ENCODE measurements around the gene ADNP2. TPM values are rescaled to one million over a fixed set of nuclear protein-coding genes. Genes with fewer than 3 reads are reported as not detected.

ADNP2 gene
- total and polyA plus RNA-seq, 2 donors (not counting 1 experiment from before 2014, with no cell fraction given), result 4.7 to 14.7 TPM

GRCh38 chr18:80106482-80107051 lies 2.5 kb upstream of the ADNP2 start:
- Mint-ChIP-seq H3K9me3 (ENCODE audit: insufficient read depth) (peaks cover 6% of the 10 kb centered on the region), H3K4me3 (peak overlapping the region; percentile 26), H3K27ac (peak overlapping the region; percentile 43), H3K4me1 (peaks cover 44% of the 10 kb centered on the region), H3K27me3 (no peaks in the 10 kb centered on the region)
- DNase-seq, result peak; percentile 31
- Histone ChIP-seq H3K4me1 (ENCODE audit: control insufficient read depth in 2 of 2, insufficient read depth in 2 of 2, low read length in 2 of 2) (peaks cover 28 to 41% of the 10 kb centered on the region in 2 donors), H3K4me3 (ENCODE audit: control extremely low read depth in 1 of 5, extremely low read depth in 1 of 5, insufficient read depth in 1 of 5, low read depth in 2 of 5, low read length in 4 of 5) (no peak overlapping the region), H2AFZ (ENCODE audit: insufficient read depth, low read depth, low read length, poor library complexity, severe bottlenecking) (no peak overlapping the region), H3K9ac (ENCODE audit: low read length) (no peak overlapping the region), H3K36me3 (replicated peaks in 1 of 2; ENCODE audit: control extremely low read depth in 1 of 2, control insufficient read depth in 1 of 2, extremely low read depth in 1 of 2, insufficient read depth in 2 of 2, low read length in 1 of 2) (no peaks in the 10 kb centered on the region), H3K79me2 (ENCODE audit: control insufficient read depth, insufficient read depth, low read length) (no peaks in the 10 kb centered on the region), H3K4me2 (replicated peaks; ENCODE audit: low read depth, low read length, poor library complexity, severe bottlenecking) (no peak overlapping the region), H3K27ac (ENCODE audit: low read length in 2 of 2) (peak overlapping the region in 1 of 2 donors; percentile 29), H3K27me3 (replicated peaks in 1 of 4; ENCODE audit: control extremely low read depth in 1 of 4, control insufficient read depth in 3 of 4, insufficient read depth in 4 of 4, low read length in 3 of 4) (no peaks in the 10 kb centered on the region), H4K20me1 (ENCODE audit: control insufficient read depth, insufficient read depth, low read length, poor library complexity, severe bottlenecking) (peaks cover 8% of the 10 kb centered on the region), H3K9me3 (ENCODE audit: control extremely low read depth in 1 of 3, control insufficient read depth in 2 of 3, insufficient read depth in 1 of 3, low read length in 2 of 3) (peaks cover 0 to 12% (median 6%) of the 10 kb centered on the region in 3 donors)
- TF ChIP-seq EZH2 (IDR thresholded peaks at IDR 0.05; ENCODE audit: borderline replicate concordance, insufficient read depth, low read depth, low read length, poor library complexity, severe bottlenecking), result no peak
- ChIA-PET POLR2A (interaction anchor here (0.7 kb wide), 1 partner anchor 38 kb away, joined by 3 read pairs; no protein-coding TSS in a partner anchor), CTCF (interaction anchor here (1.3 kb wide), 1 partner anchor 51 kb away, joined by 4 read pairs; no protein-coding TSS in a partner anchor)
- 84% methylated on average over 6 of the region's 6 CpGs for WGBS (ENCODE audit: insufficient coverage)
- intact Hi-C loops (cut with micrococcal nuclease), result no loop called here
- no peak for ATAC-seq (ENCODE audit: low read depth)

GRCh38 chr18:80107426-80107825 lies 1.6 kb upstream of the ADNP2 start:
- peaks cover 2% of the 10 kb centered on the region for H3K9me3 Mint-ChIP-seq (ENCODE audit: insufficient read depth)
- intact Hi-C loops (cut with micrococcal nuclease), result no loop called here
- ChIA-PET CTCF (no interaction called here), POLR2A (no interaction called here)
- no peak overlapping the region for H3K4me3 ChIP-seq (ENCODE audit: control extremely low read depth in 1 of 5, extremely low read depth in 1 of 5, insufficient read depth in 1 of 5, low read depth in 2 of 5, low read length in 4 of 5)
- H3K27me3 ChIP-seq (replicated peaks in 1 of 4; ENCODE audit: control extremely low read depth in 1 of 4, control insufficient read depth in 3 of 4, insufficient read depth in 4 of 4, low read length in 3 of 4), result no peaks in the 10 kb centered on the region
- H3K4me3 Mint-ChIP-seq, result peak overlapping the region; percentile 81
- no peak overlapping the region for H3K9ac ChIP-seq (ENCODE audit: low read length)
- H3K36me3 ChIP-seq (replicated peaks in 1 of 2; ENCODE audit: control extremely low read depth in 1 of 2, control insufficient read depth in 1 of 2, extremely low read depth in 1 of 2, insufficient read depth in 2 of 2, low read length in 1 of 2), result no peaks in the 10 kb centered on the region
- no peak overlapping the region for H2AFZ ChIP-seq (ENCODE audit: insufficient read depth, low read depth, low read length, poor library complexity, severe bottlenecking)
- H3K4me2 ChIP-seq (replicated peaks; ENCODE audit: low read depth, low read length, poor library complexity, severe bottlenecking), result no peak overlapping the region
- H3K27ac Mint-ChIP-seq, result peak overlapping the region; percentile 71
- TF ChIP-seq, protein P1, sequence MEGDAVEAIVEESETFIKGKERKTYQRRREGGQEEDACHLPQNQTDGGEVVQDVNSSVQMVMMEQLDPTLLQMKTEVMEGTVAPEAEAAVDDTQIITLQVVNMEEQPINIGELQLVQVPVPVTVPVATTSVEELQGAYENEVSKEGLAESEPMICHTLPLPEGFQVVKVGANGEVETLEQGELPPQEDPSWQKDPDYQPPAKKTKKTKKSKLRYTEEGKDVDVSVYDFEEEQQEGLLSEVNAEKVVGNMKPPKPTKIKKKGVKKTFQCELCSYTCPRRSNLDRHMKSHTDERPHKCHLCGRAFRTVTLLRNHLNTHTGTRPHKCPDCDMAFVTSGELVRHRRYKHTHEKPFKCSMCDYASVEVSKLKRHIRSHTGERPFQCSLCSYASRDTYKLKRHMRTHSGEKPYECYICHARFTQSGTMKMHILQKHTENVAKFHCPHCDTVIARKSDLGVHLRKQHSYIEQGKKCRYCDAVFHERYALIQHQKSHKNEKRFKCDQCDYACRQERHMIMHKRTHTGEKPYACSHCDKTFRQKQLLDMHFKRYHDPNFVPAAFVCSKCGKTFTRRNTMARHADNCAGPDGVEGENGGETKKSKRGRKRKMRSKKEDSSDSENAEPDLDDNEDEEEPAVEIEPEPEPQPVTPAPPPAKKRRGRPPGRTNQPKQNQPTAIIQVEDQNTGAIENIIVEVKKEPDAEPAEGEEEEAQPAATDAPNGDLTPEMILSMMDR (IDR thresholded peaks at IDR 0.05), result no peak
- TF ChIP-seq EZH2 (IDR thresholded peaks at IDR 0.05; ENCODE audit: borderline replicate concordance, insufficient read depth, low read depth, low read length, poor library complexity, severe bottlenecking), result no peak
- H3K27ac ChIP-seq (ENCODE audit: low read length in 2 of 2), result no peak overlapping the region
- DNase-seq (peak; percentile 36), ATAC-seq (ENCODE audit: low read depth) (no peak)
- H3K4me1 ChIP-seq (ENCODE audit: control insufficient read depth in 2 of 2, insufficient read depth in 2 of 2, low read length in 2 of 2), result peaks cover 28 to 41% of the 10 kb centered on the region in 2 donors
- H3K79me2 ChIP-seq (ENCODE audit: control insufficient read depth, insufficient read depth, low read length), result peaks cover 1% of the 10 kb centered on the region
- H3K27me3 Mint-ChIP-seq, result no peaks in the 10 kb centered on the region
- peaks cover 0 to 12% (median 6%) of the 10 kb centered on the region in 3 donors for H3K9me3 ChIP-seq (ENCODE audit: control extremely low read depth in 1 of 3, control insufficient read depth in 2 of 3, insufficient read depth in 1 of 3, low read length in 2 of 3)
- 87% methylated on average over 10 of the region's 10 CpGs for whole genome bisulfite sequencing (ENCODE audit: insufficient coverage)
- H4K20me1 ChIP-seq (ENCODE audit: control insufficient read depth, insufficient read depth, low read length, poor library complexity, severe bottlenecking), result peaks cover 12% of the 10 kb centered on the region
- H3K4me1 Mint-ChIP-seq, result peaks cover 44% of the 10 kb centered on the region

All from B cell (primary cell).